Stimulated activated CD4-positive, alpha-beta T cell treated with anti-CD3 and anti-CD28 coated beads, Interleukin-15, amount 100 ng/mL, for 24 hours (primary cell): ENCODE data around the gene CAP2.

Experiments used
- DNase-seq: peaks from one replicate; pipeline ENCODE4 v3.0.0-alpha.2; 2020

Gene CAP2

DNA sequence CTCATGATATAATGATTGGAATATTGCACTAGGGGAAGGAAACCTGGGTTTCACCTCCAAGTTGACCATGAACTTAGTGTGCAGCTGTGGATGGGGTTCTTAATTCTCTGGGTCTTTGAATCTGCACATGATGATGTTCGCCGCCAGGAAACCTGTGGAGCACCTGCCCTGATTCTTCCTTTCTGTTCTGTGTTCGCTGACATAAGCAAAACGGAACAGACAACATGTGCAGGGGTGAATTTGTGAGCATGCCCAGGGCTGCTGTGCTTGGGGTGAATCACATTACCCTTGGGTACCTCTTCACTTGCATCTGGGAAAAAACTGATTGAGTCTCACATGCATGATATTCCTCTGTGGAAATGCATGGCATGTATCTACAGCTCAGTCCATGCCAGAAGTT is 48.8 kb downstream of the CAP2 start:
- DNase-seq: no peak

DNA sequence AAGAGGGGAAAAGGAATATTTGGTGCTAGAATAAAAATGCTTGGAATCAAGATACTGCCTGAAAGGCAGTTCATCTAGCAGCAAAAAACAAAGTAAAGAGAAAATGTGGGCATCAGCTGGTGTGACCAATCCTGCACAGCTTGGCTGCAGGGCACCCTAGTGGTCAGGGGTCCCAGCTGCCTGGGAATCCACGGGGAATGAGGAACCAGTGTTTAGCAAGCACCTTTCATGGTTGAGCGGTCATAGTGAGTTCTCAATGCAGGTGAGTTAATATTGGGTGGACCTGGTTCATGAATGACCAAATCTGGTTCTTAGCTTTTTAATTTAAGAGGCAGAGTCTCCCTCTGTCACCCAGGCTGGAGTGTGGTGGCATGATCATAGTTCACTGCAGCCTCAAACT is 53.3 kb downstream of the CAP2 start:
- no peak for DNase-seq

DNA sequence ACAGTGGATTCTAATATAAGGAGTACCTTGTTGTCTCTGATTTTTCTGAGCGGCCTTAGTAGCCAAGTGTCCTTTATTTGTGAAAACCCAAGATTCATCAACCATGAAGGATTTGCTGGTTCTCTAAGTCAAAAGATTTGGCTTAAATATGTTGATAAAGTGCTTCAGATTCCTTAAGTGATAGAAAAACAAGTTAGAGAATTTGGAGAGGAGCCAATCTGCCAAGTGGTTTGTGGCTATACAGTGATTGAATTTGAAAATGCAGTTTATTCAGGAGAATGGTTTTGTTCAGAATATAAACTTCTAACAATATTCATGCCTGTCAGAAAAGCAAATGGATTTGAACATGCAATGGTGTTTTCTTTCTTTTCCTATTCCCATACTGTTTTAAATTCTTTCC is 54.8 kb downstream of the CAP2 start:
- no peak for DNase-seq

GRCh38 chr6:17450397-17450796 is 57.0 kb downstream of the CAP2 start:
- no peak for DNase-seq

DNA sequence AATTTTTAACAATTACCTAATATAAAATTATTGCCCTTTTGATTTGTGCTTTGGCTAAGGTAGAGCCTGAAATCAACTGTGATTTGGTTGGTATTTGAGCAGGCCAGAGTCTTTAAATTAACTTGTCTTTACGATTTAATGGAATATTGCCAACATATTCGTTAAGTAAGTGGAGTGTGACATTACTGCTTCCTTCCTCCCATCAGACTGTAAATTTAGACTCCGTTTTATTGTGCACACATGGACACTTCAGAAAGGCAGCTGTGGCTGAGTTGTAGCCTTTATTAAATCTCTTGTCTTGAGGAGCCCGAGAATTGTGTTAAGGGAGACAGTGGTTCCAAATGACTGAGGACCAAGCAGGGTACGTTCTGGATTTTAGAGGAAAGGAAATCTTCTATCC is 57.4 kb downstream of the CAP2 start:
- no peak for DNase-seq

DNA sequence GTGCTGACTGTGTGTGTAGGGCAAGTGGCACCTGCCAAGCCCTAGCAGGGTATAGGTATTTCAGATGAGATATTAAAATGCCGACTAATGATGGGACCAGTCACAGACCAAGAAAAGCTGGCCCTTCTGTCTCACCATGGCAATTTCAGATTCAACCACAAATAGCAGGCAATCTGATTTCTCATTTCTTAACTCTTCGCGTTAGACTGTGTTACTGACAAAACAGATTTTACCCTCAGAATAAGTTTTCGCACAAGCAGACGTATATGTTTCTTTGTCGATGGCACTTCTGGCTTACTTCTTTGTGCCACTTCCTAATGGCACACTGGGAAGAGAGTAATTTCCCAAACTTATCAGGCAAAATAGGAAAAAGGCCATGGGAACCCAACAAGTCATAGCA is 58.7 kb downstream of the CAP2 start:
- DNase-seq: no peak

DNA sequence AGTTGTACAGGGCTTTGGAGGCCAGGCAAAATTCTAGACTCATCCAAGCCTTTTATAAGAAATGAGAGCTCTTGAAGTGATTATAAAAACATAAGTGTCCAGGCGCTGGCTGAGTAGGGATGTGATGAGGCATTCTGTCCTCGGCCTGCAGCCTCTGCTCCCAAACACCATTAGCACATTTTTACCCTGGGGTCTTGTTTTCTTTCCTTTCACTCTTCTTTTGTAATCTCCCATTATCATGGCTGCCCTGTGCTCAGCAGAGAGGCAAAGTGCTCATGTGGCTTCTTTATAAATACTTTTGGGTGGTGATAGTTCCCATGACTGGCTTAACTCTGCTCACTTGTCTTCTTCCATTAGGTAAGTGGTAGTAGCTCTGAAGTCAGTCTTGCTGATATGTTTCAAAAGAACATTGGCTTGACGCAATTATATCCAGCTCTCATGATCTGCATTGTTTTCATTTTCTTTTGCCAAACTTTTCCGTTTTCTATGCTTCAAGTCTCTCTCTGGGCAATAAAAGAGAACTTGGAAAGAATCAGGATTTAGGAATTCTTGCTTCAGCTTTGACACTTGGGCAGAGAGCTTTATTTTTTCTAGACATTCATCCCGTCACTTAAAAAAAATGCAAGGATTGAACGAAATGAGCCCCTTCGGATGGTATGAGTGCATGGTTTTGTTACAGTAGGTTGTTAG is 61.1 kb downstream of the CAP2 start:
- no peak for DNase-seq

- DNase-seq: no peak
Measured at GRCh38 chr6:17455919-17456318, 62.5 kb downstream of the CAP2 start.

DNA sequence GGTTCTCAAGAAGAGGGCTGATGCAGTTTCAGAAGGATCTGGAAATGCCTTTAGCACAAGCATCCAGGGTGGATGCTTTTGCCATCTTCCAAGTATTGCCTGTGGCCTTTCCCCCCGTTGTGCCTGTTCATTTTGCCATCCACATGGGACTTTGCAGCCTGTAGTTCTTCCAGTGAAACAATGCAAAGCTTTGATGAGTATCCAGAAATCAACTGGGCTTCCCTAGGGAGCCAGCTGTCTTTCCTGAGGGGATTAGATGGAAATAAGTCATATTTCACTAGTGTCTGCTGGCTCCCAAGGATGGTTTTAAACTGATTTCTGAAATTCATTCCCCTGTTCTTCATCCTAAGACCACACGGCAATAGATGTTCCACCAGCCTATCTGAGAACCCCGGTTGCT is 63.3 kb downstream of the CAP2 start:
- DNase-seq: no peak

GRCh38 chr6:17457405-17457804 is 64.0 kb downstream of the CAP2 start:
- DNase-seq: no peak

- DNase-seq: no peak
Measured at GRCh38 chr6:17457956-17458355, 64.6 kb downstream of the CAP2 start.

DNA sequence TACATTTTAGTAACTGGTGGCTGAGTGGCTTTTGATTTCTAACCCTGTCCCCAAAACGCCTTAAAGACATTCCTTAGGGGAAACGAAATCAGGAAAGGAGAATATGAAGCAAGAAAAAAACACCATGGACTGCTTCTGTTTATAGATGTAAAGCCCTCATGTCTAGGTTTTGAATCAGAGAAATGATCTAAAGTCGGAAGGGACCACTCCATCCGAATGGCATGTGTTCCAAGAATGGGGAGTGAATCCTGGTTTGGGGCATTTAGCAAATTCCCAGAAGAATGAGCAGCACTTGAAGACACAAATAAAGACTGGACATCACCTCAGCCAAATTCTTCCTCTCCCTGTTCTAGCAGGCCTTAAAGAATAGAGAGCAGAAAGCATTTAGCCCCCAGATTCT is 65.6 kb downstream of the CAP2 start:
- no peak for DNase-seq

DNA sequence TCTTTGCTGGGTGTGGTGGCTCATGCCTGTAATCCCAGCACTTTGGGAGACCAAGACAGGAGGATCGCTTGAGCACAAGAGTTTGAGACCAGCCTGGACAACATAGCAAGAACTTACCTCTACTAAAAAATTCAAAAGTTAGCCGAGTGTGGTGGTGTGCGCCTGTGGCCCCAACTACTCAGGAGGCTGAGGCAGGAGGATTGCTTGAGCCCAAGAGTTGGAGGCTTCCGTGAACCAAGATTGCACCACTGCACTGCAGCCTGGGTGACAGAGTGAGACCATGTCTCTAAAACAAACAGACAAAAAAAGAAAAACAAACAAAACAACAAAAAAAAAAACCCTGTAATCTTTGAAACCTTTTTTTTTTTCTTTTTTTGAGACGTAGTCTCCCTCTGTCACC is 67.5 kb downstream of the CAP2 start:
- no peak for DNase-seq

DNA sequence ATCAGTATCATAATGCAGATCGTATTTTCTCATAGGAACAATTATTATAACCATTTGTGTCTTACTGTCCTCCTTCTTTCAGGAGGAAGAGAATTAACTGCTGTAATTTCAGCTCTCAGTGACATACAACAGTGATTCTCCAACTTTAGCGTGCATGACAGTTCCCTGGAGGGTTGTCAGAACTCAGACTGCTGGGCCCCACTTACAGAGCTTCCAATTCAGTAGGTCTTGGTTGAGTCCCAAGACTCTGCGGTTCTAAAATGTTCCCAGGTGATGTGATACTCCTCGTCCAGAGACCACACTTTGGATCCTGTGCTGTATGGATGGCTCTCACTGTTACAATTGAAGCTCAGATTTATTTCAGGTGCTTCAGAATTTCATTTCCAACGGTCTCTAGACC is 72.8 kb downstream of the CAP2 start:
- no peak for DNase-seq

DNA sequence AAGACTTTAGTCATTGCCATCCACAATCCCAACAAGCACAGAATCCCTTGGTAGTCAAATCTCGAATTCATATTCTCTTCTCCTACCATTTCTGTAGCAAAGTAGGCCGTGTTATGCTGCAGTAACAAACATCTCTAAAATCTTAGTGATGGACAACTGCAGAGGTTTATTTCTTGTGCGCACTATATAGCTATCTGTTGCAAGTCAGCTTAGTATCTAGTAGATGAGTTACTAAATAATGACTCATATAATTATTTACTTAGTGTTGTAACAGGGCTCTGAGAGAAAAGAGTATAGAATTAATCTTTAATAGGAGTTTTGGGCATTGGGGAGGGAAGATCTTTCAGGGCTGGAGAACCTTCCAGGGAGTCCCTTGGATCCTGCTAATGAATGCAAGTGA is 73.3 kb downstream of the CAP2 start:
- no peak for DNase-seq

DNA sequence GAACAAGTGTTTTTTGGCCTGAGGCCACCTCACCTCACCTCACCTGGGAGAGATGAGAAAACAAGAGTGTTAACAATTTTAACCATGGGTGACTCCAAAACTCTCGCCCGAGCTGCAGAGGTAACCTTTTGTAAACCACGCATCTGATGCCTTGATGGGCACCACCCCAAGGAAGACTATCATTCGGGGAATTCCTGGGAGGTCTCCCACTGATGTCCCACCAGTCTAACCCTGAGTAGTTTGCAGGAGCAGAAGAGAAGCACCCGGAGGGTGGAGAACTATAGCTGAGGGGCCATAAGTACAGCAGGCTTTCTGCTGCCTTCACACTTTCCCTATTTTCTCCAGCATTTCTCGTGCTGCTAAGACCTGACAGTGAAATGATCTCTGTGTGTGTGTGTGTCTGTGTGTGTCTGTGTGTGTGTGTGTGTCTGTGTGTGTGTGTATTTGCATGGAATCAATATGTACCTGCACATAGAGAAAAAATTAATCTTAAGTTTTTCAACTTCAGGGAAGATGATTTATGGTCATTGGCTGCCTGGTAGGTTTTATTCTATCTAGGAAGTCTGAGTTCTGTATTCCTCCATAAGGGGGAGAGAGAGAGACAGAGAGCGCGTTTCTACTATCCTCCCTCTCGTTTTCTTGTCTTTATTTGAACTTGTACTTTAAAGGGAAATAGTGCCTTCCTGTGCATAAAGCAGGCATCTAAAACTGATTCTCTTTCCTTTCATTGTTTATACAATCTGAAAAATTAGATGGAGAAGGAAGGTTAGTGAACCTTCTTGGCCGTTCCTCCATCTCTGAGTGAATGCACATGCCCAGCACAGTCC is 75.8 kb downstream of the CAP2 start:
- no peak for DNase-seq

DNA sequence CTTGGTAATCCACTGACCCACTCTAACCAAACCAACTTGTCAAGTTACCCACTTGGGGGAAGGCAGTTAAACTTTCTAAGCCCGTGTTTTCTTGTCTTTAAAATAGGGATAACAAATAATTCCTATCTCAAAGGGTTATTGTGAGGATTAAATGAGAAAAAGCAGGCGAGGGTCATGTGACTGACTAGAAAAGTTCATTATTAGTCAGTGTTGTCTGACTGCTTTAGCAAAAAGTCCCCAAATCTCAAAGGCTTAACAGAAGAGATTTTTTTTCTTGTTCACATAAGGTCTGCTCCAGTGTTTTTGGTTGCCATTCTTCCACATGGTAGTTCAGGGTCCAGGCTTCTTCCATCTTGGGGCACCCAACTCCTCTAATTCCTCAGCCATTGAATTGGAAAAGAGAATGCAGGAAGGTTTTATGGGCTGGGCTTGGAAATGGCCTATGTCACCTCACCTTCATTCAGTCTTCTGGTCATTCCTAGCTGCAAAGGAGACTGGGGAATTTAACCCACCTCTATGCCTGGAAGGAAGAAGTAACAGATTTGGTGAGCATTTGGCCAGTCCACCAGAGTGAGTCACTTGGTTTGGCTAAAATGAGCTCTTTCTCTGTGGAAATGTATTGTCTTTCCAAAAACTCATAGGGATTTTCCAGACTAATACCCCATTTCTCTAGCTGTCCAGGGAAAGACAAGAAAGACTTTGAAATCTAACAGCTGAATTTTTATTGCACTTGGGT is 77.0 kb downstream of the CAP2 start:
- no peak for DNase-seq

DNA sequence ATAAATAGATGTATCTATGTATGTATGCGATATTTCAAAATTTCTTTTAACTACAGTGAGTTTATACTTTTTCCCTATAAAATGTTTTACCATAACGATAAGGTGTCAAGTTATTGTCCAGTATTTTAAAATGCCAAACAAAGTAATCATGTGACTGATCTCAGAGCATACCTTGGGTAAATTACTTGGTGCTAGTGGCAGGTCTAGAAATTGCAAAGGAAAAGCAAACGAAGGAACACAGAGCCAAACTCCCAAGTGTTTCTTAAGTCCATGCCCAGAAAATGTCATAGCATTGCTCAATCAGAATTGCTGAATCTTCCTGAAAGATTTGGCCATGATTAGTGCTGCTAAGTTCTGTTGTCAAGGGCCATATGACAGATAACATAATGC is 77.5 kb downstream of the CAP2 start:
- DNase-seq: no peak

DNA sequence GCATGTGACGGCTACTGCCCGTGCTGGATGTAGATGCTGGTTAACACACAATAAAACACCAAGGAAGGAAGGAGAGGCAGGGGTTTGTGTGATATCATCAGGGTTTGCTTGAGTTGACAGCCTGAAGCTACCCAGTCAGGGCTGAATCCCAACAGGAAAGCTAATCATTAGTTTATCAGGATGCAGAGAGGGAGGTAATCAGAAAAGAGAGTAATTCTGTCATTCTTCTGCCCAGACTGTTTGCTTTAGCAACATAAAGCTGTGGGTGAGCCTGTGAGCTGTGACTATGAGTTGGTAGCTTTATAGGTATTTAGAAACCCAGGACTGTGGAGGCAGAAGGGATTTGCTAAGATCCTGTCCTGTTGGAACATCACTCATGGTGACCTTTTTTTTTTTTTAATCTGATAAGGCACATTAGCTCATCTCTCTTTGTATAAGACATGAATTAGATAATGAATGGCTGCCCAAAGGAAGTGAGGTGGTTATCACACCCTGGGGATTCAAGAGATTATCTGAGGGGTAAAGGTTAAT is 79.3 kb downstream of the CAP2 start:
- DNase-seq: no peak

- DNase-seq: no peak
Measured at GRCh38 chr6:17473554-17473953, 80.2 kb downstream of the CAP2 start.

GRCh38 chr6:17474289-17474688 is 80.9 kb downstream of the CAP2 start:
- DNase-seq: no peak

DNA sequence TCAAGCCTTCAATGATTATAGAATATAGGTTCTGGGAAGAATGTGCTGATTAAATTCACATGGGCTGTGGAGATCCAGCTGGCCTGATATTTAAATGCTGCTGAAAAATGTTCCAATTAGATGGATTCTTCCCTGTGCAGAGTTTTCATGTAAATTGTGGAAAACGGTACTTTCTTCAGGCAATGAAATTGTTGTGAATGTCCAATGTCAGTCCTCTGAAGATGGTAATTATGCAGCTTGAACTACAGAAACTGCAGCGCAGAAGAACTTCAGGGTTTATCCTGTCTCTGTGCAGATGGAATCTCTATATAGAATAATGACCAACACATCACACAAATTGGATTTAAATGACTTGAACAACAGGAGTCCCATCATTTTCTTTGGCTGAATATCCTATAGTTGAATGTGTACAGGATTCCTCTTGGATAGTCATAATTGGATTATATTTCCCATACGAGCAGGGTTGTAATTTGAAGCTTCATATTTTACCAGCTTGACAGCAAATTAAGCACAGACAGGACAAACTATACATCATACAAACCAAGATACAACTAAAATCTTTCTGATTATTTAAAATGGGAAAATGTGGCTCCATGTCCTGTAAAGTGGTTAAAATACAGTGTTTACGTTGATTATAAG is 82.3 kb downstream of the CAP2 start:
- no peak for DNase-seq

DNA sequence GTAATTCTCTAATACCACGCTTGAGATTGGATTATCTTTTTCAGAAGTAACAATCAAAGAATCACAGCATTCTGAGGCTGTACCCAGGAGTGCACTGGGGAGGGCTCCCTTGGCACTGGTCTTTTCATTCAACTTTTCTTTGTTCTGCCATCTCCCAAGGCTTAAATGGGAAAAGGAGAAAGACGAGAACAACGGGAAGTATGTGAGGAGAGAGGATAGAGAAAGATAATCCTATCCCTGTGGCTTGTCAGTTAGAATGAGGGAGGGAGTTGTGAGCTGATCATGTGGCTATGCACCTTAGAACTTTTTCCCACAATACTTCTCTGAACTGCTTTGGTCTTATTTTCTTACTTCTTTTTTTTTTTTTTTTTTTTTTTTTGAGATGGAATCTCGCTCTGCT is 83.1 kb downstream of the CAP2 start:
- DNase-seq: no peak
